HepG2 (cell line): ENCODE results near the gene PAK1. TPM values are rescaled to one million over a fixed set of nuclear protein-coding genes. Genes with fewer than 3 reads are reported as not detected.

ENCODE experiments used
- ATAC-seq: fragments of 200-7000 bp; cut with Tn5 transposase; 3 replicates; pipeline ENCODE4 v1.9.1; 2020; ENCODE audit warnings: mild to moderate bottlenecking, moderate library complexity
- BruUV-seq: library from RNA; stranded (reverse); fragments of 400-500 nt; replicated peaks from 2 replicates; lab custom pipeline; 2021; lab: Mats Ljungman, UMichigan
- CTCF ChIA-PET: fragments of 300-600 bp; formaldehyde crosslinking; extraction: SDS; loops from one replicate; lab custom pipeline; 2021; ENCODE audit warnings: low total read pairs, inconsistent platforms, low intra/inter-chr PET ratio; lab: Yijun Ruan, JAX
- POLR2A ChIA-PET: fragments of 350-600 bp; sonication (Branson Sonifier 250); formaldehyde crosslinking; loops from one replicate; lab custom pipeline; 2020; ENCODE audit warnings: antibody characterized with exemption, inconsistent platforms; lab: Yijun Ruan, JAX
- DNase-seq: peaks from one replicate; pipeline ENCODE4 v3.0.0-alpha.2; 2015; ENCODE audit warnings: low spot score
- FAIRE-seq: peaks from 3 replicates; lab custom pipeline; 2011; peaks lifted over from hg19 to GRCh38; lab: Jason Lieb, UNC
- H2AFZ ChIP-seq: one replicate; pipeline ENCODE4 v1.6.1; 2011; ENCODE audit warnings: low read length, inconsistent platforms
- H3K27ac ChIP-seq: fragments of 300-600 bp; 3 replicates; pipeline ENCODE4 v1.8.0; 2011; ENCODE audit warnings: mixed run types, mild to moderate bottlenecking, mixed read lengths, low read length, inconsistent platforms; ENCODE audit not compliant: insufficient read depth; ENCODE audit errors: extremely low read length
- H3K27me3 ChIP-seq, 2 experiments: fragments of 200-600 bp in 1 of 2; 2 replicates in 1 of 2; 3 replicates in 1 of 2; pipeline versions ENCODE4 v1.6.0 to v1.8.0; 2011; ENCODE audit warnings: low read length in 2 of 2, mild to moderate bottlenecking in 2 of 2, moderate library complexity in 2 of 2, inconsistent platforms in 1 of 2; ENCODE audit not compliant: insufficient read depth in 2 of 2, control insufficient read depth in 1 of 2
- H3K36me3 ChIP-seq, 2 experiments: fragments of 200-600 bp in 1 of 2; replicated peaks in 1 of 2; 2 replicates in 1 of 2; 3 replicates in 1 of 2; pipeline versions ENCODE4 v1.5.1 to v1.8.0; 2011; ENCODE audit warnings: low read length in 2 of 2, inconsistent platforms in 1 of 2; ENCODE audit not compliant: insufficient read depth in 2 of 2, control insufficient read depth in 1 of 2
- H3K4me1 ChIP-seq: 2 replicates; pipeline ENCODE4 v1.5.1; 2012; ENCODE audit warnings: low read length, inconsistent platforms; ENCODE audit not compliant: insufficient read depth
- H3K4me2 ChIP-seq: 2 replicates; pipeline ENCODE4 v1.6.0; 2011; ENCODE audit warnings: low read depth, low read length, inconsistent platforms
- H3K4me3 ChIP-seq, 3 experiments: fragments of 200-600 bp in 1 of 3; sonication (generic), shearing (Covaris generic) in 1 of 3; replicated peaks in 1 of 3; 2 replicates each; pipeline ENCODE4 v1.5.1; 2011 to 2016; ENCODE audit warnings: low read length in 3 of 3, inconsistent platforms in 2 of 3, low read depth in 2 of 3, mild to moderate bottlenecking in 2 of 3, control low read depth in 1 of 3, mixed read lengths in 1 of 3; ENCODE audit not compliant: insufficient read depth in 1 of 3
- H3K79me2 ChIP-seq: one replicate; pipeline ENCODE4 v1.6.1; 2011; ENCODE audit warnings: low read length, inconsistent platforms; ENCODE audit not compliant: insufficient read depth
- H3K9ac ChIP-seq: 2 replicates; pipeline ENCODE4 v1.6.0; 2011; ENCODE audit warnings: mild to moderate bottlenecking, low read depth, low read length, inconsistent platforms; ENCODE audit not compliant: insufficient read depth
- H3K9me3 ChIP-seq: 2 replicates; pipeline ENCODE4 v1.5.1; 2012; ENCODE audit warnings: mild to moderate bottlenecking, low read length
- H4K20me1 ChIP-seq: 2 replicates; pipeline ENCODE4 v1.6.0; 2011; ENCODE audit warnings: inconsistent platforms, mild to moderate bottlenecking, low read length, moderate library complexity; ENCODE audit not compliant: insufficient read depth
- ATRX ChIP-seq: sonication (generic); formaldehyde crosslinking; IDR thresholded peaks from 2 replicates; pipeline ENCODE4 v1.4.0; 2020; ENCODE audit warnings: missing genetic modification reagents, borderline replicate concordance
- HNF4G ChIP-seq, 2 experiments: sonication (generic) in 1 of 2; formaldehyde crosslinking in 1 of 2; IDR thresholded peaks; 2 replicates each; pipeline versions ENCODE4 v1.4.0 to v1.6.1; 2011 to 2020; ENCODE audit warnings: borderline replicate concordance in 2 of 2, low read depth in 2 of 2, mild to moderate bottlenecking in 2 of 2, low read length in 1 of 2, missing genetic modification reagents in 1 of 2, moderate library complexity in 1 of 2
- HNRNPLL ChIP-seq: fragments of 200-400 bp; formaldehyde crosslinking; IDR thresholded peaks from 2 replicates; pipeline ENCODE4 v1.6.1; 2017; ENCODE audit warnings: mild to moderate bottlenecking, low read depth, low read length; ENCODE audit not compliant: poor library complexity, severe bottlenecking
- PLSCR1 ChIP-seq: sonication (generic); formaldehyde crosslinking; IDR thresholded peaks from 2 replicates; pipeline ENCODE4 v1.5.0; 2020; ENCODE audit warnings: missing genetic modification reagents, mild to moderate bottlenecking, borderline replicate concordance
- SRF ChIP-seq: IDR thresholded peaks from 2 replicates; pipeline ENCODE4 v1.6.1; 2011; ENCODE audit warnings: mild to moderate bottlenecking, low read depth, low read length, moderate library complexity
- TBX3 ChIP-seq: fragments of 450-650 bp; IDR thresholded peaks from 2 replicates; pipeline ENCODE4 v1.6.1; 2017; ENCODE audit warnings: antibody characterized with exemption, mild to moderate bottlenecking, inconsistent platforms, borderline replicate concordance
- ZNF143 ChIP-seq: sonication (generic); formaldehyde crosslinking; IDR thresholded peaks from 2 replicates; pipeline ENCODE4 v1.4.0; 2020; ENCODE audit warnings: missing genetic modification reagents
- ZNF432 ChIP-seq: sonication (generic); formaldehyde crosslinking; IDR thresholded peaks from 2 replicates; pipeline ENCODE4 v1.5.0; 2020; ENCODE audit warnings: missing genetic modification reagents, mild to moderate bottlenecking, borderline replicate concordance
- WGBS: methylation state at CpG from one replicate; pipeline ENCODE4 v1.1.6; 2017; ENCODE audit warnings: low lambda C conversion rate; 5-methylcytosine and 5-hydroxymethylcytosine counted together
- in situ Hi-C: cut with HindIII; loops from 2 replicates; pipeline ENCODE4 v1.10.0; 2017; ENCODE audit warnings: low pct_unique_long_range_greater_than_20kb; ENCODE audit not compliant: extremely low pct_ligation_motif_present
- intact Hi-C: fragments of 100-400 bp; cut with micrococcal nuclease; formaldehyde crosslinking; loops from one replicate; pipeline ENCODE4 v1.10.0; 2022; ENCODE audit not compliant: unreplicated experiment
- polyA plus RNA-seq, 8 experiments: library from polyadenylated mRNA; depleted of rRNA in 3 of 8; stranded (reverse) in 7 of 8; unstranded in 1 of 8; fragments of >200 nt; fragmentation: Illumina TruSeq in 4 of 8; extraction: Trizol in 4 of 8; gene quantifications; 2 replicates each; pipeline versions ENCODE4 v1.2.1 to v1.2.3, GENCODE V29; 2011 to 2016; ENCODE audit warnings: low read depth in 4 of 8, missing spikeins in 1 of 8, mixed read lengths in 1 of 8; ENCODE audit not compliant: insufficient read depth in 1 of 8
- total RNA-seq, 5 experiments: library from RNA; depleted of rRNA; stranded (reverse); fragments of >200 nt; fragmentation: Illumina TruSeq; extraction: Trizol; gene quantifications; 2 replicates each; pipeline ENCODE4 v1.2.3, GENCODE V29; 2016; ENCODE audit warnings: low read depth in 1 of 5
- TF ChIP-seq, protein P1 (sequence below): sonication (generic); formaldehyde crosslinking; IDR thresholded peaks from 2 replicates; pipeline ENCODE4 v1.4.0; 2020; ENCODE audit warnings: mild to moderate bottlenecking, missing genetic modification reagents

PAK1 gene
- total and polyA plus RNA-seq, 2 of the 13 experiments (the other 11 are each of a cell fraction or from before 2014, with no cell fraction given) = 1.5 to 4.3 TPM

DNA sequence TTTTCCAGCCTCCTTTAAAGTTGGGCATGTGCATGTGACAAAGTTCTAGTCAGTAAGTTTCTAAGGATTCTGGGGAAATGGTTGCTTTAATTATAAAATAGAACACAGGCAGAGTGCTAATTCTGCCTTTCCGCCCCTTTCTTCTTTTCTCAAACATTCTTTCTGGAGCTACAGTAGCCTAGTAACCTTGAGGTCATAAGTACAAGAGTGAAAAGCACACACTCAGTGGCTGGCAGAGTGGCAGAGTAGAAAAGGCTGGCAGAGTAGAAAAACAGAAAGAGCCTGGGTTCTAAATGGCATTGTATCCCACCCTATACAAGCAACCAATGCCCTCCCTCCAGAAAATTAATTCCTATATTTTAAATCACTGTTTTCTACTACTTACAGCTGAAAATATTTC is 51.2 kb downstream of the PAK1 start:
- Histone ChIP-seq H4K20me1 (no peaks in the 10 kb centered on the region), H3K79me2 (no peaks in the 10 kb centered on the region), H3K4me3 (no peak overlapping the region), H3K4me2 (no peak overlapping the region), H3K36me3 (no peaks in the 10 kb centered on the region), H3K27me3 (no peaks in the 10 kb centered on the region), H3K4me1 (no peaks in the 10 kb centered on the region)
- no TSS peak for BruUV-seq
- POLR2A ChIA-PET = interaction anchor here (0.6 kb wide), 1 partner anchor 38 kb away, joined by 3 read pairs; no protein-coding TSS in a partner anchor
- DNase-seq (no peak), ATAC-seq (no peak)
- TF ChIP-seq ZNF432 (CRISPR knock-in tag) (no peak), HNRNPLL (no peak), PLSCR1 (CRISPR knock-in tag) (no peak), TBX3 (no peak), HNF4G (IDR thresholded peaks at IDR 0.05; ENCODE audit: borderline replicate concordance, low read depth, low read length) (no peak), HNF4G (CRISPR knock-in tag; IDR thresholded peaks at IDR 0.05; ENCODE audit: borderline replicate concordance, low read depth) (no peak), ATRX (CRISPR knock-in tag) (no peak), SRF (no peak), ZNF143 (CRISPR knock-in tag) (no peak)
- TF ChIP-seq, protein P1, sequence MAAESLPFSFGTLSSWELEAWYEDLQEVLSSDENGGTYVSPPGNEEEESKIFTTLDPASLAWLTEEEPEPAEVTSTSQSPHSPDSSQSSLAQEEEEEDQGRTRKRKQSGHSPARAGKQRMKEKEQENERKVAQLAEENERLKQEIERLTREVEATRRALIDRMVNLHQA (CRISPR knock-in tag) = no peak
- TF ChIP-seq, all 625 proteins: peak for 0
- Histone ChIP-seq H3K9me3 (no peaks in the 10 kb centered on the region), H3K9ac (no peak overlapping the region), H2AFZ (no peak overlapping the region), H3K27ac (no peak overlapping the region)
- no peak for FAIRE-seq
- in situ Hi-C loops (no loop called here), intact Hi-C loops (no loop called here)
- CTCF ChIA-PET = no interaction called here
- 57% methylated on average over 1 of the region's 1 CpG for WGBS
